GM12875 (cell line): Measurements from ENCODE around the gene GPANK1.

Experiments
- H3K4me3 ChIP-seq: one replicate; pipeline ENCODE4 v1.5.1; 2011; ENCODE audit warnings: low read depth, low read length, control low read depth
- CTCF ChIP-seq: IDR thresholded peaks from 2 replicates; pipeline ENCODE4 v1.5.1; 2011; ENCODE audit warnings: low read depth, mild to moderate bottlenecking, control low read depth, inconsistent platforms, low read length, moderate library complexity, borderline replicate concordance; ENCODE audit not compliant: insufficient read depth

The GPANK1 gene

GRCh38 chr6:31643818-31644454 is 20.9 kb downstream of the GPANK1 start:
- H3K4me3 ChIP-seq: no peak overlapping the region
- no peak for TF ChIP-seq CTCF

GRCh38 chr6:31642798-31643570 is 21.8 kb downstream of the GPANK1 start:
- no peak overlapping the region for H3K4me3 ChIP-seq
- TF ChIP-seq CTCF: no peak

- no peak overlapping the region for H3K4me3 ChIP-seq
- no peak for TF ChIP-seq CTCF
Measured at GRCh38 chr6:31641370-31641769, 23.4 kb downstream of the GPANK1 start.

GRCh38 chr6:31640612-31641011 is 24.2 kb downstream of the GPANK1 start:
- TF ChIP-seq CTCF: no peak
- H3K4me3 ChIP-seq: no peak overlapping the region

GRCh38 chr6:31639449-31639861 is 25.3 kb downstream of the GPANK1 start:
- TF ChIP-seq CTCF: no peak

GRCh38 chr6:31639043-31639442 is 25.8 kb downstream of the GPANK1 start:
- H3K4me3 ChIP-seq: no peak overlapping the region
- TF ChIP-seq CTCF: no peak

More at GRCh38 chr6:31639449-31639861, 25.3 kb downstream of the GPANK1 start:
- no peak overlapping the region for H3K4me3 ChIP-seq

GRCh38 chr6:31636698-31637596 is 27.9 kb downstream of the GPANK1 start:
- no peak for TF ChIP-seq CTCF
- no peak overlapping the region for H3K4me3 ChIP-seq
